ENCODE results near the gene SLC18B1. TPM values are rescaled to one million over a fixed set of nuclear protein-coding genes. Genes with fewer than 3 reads are reported as not detected.

The SLC18B1 gene
- total and polyA plus RNA-seq, 2 of the 13 experiments (the other 11 are each of a cell fraction or from before 2014, with no cell fraction given), result 11.4 to 13.8 TPM

DNA sequence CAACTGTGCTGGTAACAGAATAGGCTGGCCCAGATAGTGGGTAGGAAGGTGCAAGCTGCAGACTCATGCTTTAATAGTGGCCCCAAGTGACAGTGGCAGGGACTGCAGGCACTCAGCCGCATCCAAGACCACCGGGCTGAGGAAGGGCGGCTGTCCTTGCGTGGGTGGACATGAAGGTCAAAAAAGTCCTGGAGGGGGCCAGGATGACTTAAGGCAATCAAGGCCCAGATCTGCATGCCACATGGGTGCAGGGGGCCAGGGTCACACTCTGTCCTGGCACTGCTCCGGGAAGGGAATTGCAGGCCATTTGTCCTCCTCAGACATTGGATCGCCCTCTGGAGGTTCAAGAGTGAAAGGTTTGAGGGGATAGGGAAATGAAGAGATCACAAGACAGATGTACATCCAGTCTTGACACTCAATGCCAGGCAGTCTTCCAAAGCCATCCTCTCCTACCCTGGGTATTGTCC is 30.4 kb downstream of the SLC18B1 start (continued):
- peak; percentile 92 for TF ChIP-seq CTCF (CRISPR knock-in tag; IDR thresholded peaks at IDR 0.05)
- TF ChIP-seq HDAC1 (CRISPR knock-in tag; IDR thresholded peaks at IDR 0.05), result no peak
- TF ChIP-seq HES4 (CRISPR knock-in tag; IDR thresholded peaks at IDR 0.05; ENCODE audit: borderline replicate concordance), result 0 out of 2 replicates have a peak, but pooled peaks have one; percentile 58
- no peak for TF ChIP-seq SOX6 (IDR thresholded peaks at IDR 0.05)
- peak; percentile 46 for TF ChIP-seq SOX6 (CRISPR knock-in tag; IDR thresholded peaks at IDR 0.05)
- TF ChIP-seq, protein P1, sequence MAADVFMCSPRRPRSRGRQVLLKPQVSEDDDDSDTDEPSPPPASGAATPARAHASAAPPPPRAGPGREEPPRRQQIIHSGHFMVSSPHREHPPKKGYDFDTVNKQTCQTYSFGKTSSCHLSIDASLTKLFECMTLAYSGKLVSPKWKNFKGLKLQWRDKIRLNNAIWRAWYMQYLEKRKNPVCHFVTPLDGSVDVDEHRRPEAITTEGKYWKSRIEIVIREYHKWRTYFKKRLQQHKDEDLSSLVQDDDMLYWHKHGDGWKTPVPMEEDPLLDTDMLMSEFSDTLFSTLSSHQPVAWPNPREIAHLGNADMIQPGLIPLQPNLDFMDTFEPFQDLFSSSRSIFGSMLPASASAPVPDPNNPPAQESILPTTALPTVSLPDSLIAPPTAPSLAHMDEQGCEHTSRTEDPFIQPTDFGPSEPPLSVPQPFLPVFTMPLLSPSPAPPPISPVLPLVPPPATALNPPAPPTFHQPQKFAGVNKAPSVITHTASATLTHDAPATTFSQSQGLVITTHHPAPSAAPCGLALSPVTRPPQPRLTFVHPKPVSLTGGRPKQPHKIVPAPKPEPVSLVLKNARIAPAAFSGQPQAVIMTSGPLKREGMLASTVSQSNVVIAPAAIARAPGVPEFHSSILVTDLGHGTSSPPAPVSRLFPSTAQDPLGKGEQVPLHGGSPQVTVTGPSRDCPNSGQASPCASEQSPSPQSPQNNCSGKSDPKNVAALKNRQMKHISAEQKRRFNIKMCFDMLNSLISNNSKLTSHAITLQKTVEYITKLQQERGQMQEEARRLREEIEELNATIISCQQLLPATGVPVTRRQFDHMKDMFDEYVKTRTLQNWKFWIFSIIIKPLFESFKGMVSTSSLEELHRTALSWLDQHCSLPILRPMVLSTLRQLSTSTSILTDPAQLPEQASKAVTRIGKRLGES (CRISPR knock-in tag; IDR thresholded peaks at IDR 0.05; ENCODE audit: borderline replicate concordance), result no peak
- peak; percentile 78; the same call in 1 of the 2 replicates for TF ChIP-seq SP4 (CRISPR knock-in tag; IDR thresholded peaks at IDR 0.05)
- TF ChIP-seq ISL2 (CRISPR knock-in tag; IDR thresholded peaks at IDR 0.05), result 0 out of 2 replicates have a peak, but pooled peaks have one; percentile 35
- peak; percentile 58; the same call in 1 of the 2 replicates for TF ChIP-seq ZNF891 (CRISPR knock-in tag; IDR thresholded peaks at IDR 0.05)
- TF ChIP-seq MZF1 (CRISPR knock-in tag; IDR thresholded peaks at IDR 0.05; ENCODE audit: borderline replicate concordance), result peak; percentile 46; the same call in 1 of the 2 replicates
- TF ChIP-seq, protein P2, sequence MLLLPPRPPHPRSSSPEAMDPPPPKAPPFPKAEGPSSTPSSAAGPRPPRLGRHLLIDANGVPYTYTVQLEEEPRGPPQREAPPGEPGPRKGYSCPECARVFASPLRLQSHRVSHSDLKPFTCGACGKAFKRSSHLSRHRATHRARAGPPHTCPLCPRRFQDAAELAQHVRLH (CRISPR knock-in tag; IDR thresholded peaks at IDR 0.05; ENCODE audit: borderline replicate concordance, low read depth), result 0 out of 2 replicates have a peak, but pooled peaks have one; percentile 23
- TF ChIP-seq ZFY (CRISPR knock-in tag; IDR thresholded peaks at IDR 0.05), result peak; percentile 52; the same call in 1 of the 2 replicates
- TF ChIP-seq EEA1 (CRISPR knock-in tag; IDR thresholded peaks at IDR 0.05; ENCODE audit: borderline replicate concordance), result peak; percentile 37; the same call in 1 of the 2 replicates
- TF ChIP-seq CBX2 (IDR thresholded peaks at IDR 0.05; ENCODE audit: low read depth, low read length), result no peak
- TF ChIP-seq CBX2 (CRISPR knock-in tag; IDR thresholded peaks at IDR 0.05; ENCODE audit: low read depth), result peak; percentile 69; the same call in 1 of the 2 replicates
- TF ChIP-seq, protein P3, sequence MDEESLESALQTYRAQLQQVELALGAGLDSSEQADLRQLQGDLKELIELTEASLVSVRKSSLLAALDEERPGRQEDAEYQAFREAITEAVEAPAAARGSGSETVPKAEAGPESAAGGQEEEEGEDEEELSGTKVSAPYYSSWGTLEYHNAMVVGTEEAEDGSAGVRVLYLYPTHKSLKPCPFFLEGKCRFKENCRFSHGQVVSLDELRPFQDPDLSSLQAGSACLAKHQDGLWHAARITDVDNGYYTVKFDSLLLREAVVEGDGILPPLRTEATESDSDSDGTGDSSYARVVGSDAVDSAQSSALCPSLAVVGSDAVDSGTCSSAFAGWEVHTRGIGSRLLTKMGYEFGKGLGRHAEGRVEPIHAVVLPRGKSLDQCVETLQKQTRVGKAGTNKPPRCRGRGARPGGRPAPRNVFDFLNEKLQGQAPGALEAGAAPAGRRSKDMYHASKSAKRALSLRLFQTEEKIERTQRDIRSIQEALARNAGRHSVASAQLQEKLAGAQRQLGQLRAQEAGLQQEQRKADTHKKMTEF (CRISPR knock-in tag; IDR thresholded peaks at IDR 0.05), result 0 out of 2 replicates have a peak, but pooled peaks have one; percentile 33
- peak; percentile 31 for TF ChIP-seq ZNF781 (CRISPR knock-in tag; IDR thresholded peaks at IDR 0.05; ENCODE audit: borderline replicate concordance, not compliant biosample characterization)
- TF ChIP-seq ZNF563 (CRISPR knock-in tag; IDR thresholded peaks at IDR 0.05), result peak; percentile 41; the same call in 1 of the 2 replicates
- no peak for TF ChIP-seq ZSCAN21 (CRISPR knock-in tag; IDR thresholded peaks at IDR 0.05; ENCODE audit: borderline replicate concordance)
- TF ChIP-seq SOX5 (CRISPR knock-in tag; IDR thresholded peaks at IDR 0.05; ENCODE audit: borderline replicate concordance), result 0 out of 2 replicates have a peak, but pooled peaks have one; percentile 7
- 0 out of 2 replicates have a peak, but pooled peaks have one; percentile 61 for TF ChIP-seq ZNF766 (CRISPR knock-in tag; IDR thresholded peaks at IDR 0.05; ENCODE audit: borderline replicate concordance)

Measured in HepG2 (cell line).